Loucy (cell line): ENCODE data around the gene KDM2B.

Experiments used
- CTCF ChIP-seq: fragments of 200-600 bp; sonication (generic); conservative IDR thresholded peaks from 2 replicates; pipeline ENCODE4 v1.5.1; 2014; ENCODE audit warnings: mild to moderate bottlenecking, antibody characterized with exemption, low read length
- EZH2phosphoT487 ChIP-seq: fragments of 200-600 bp; IDR thresholded peaks from 2 replicates; pipeline ENCODE4 v1.6.1; 2018; ENCODE audit warnings: antibody characterized with exemption, mild to moderate bottlenecking, moderate library complexity, borderline replicate concordance

GRCh38 chr12:121448771-121449315, 132.0 kb downstream of the KDM2B start:
- TF ChIP-seq CTCF (no peak), EZH2phosphoT487 (no peak)
